SU-DHL-6 (cell line): Measurements from ENCODE around the gene ATP2A2.

Source experiments
- H2AFZ ChIP-seq: fragments of 200-600 bp; sonication (generic); 2 replicates; pipeline ENCODE4 v1.6.1; 2014; ENCODE audit warnings: low read depth, mild to moderate bottlenecking, moderate library complexity, mixed read lengths, antibody characterized with exemption, low read length; ENCODE audit not compliant: severe bottlenecking
- H3F3A ChIP-seq: fragments of 200-600 bp; shearing (Covaris generic); 2 replicates; pipeline ENCODE4 v1.6.0; 2016; ENCODE audit warnings: antibody characterized with exemption, mild to moderate bottlenecking; ENCODE audit not compliant: insufficient read depth
- H3K27ac ChIP-seq: fragments of 200-600 bp; sonication (generic); 2 replicates; pipeline ENCODE4 v1.5.1; 2016; ENCODE audit warnings: low read depth, mild to moderate bottlenecking, low read length, moderate library complexity, mixed read lengths
- H3K27me3 ChIP-seq: fragments of 200-600 bp; sonication (generic), shearing (Covaris generic); 2 replicates; pipeline ENCODE4 v1.6.0; 2014; ENCODE audit warnings: mild to moderate bottlenecking, low read length
- H3K36me3 ChIP-seq: fragments of 200-600 bp; sonication (generic); 2 replicates; pipeline ENCODE4 v1.6.1; 2014; ENCODE audit warnings: mild to moderate bottlenecking, low read length, mixed read lengths
- H3K4me2 ChIP-seq: fragments of 300-600, 200-600 bp; shearing (Covaris generic), sonication (generic); 2 replicates; pipeline ENCODE4 v1.6.0; 2014; ENCODE audit warnings: low read length, low read depth, mild to moderate bottlenecking; ENCODE audit not compliant: poor library complexity, severe bottlenecking
- H3K4me3 ChIP-seq: fragments of 200-600 bp; sonication (generic); 2 replicates; pipeline ENCODE4 v1.5.1; 2014; ENCODE audit warnings: antibody characterized with exemption, low read length, mild to moderate bottlenecking, mixed read lengths; ENCODE audit not compliant: insufficient read depth, poor library complexity, severe bottlenecking
- H3K79me2 ChIP-seq: fragments of 200-600 bp; sonication (generic); 2 replicates; pipeline ENCODE4 v1.6.1; 2014; ENCODE audit warnings: mild to moderate bottlenecking, low read length, moderate library complexity; ENCODE audit not compliant: insufficient read depth
- H3K9ac ChIP-seq: fragments of 200-600 bp; sonication (generic); 2 replicates; pipeline ENCODE4 v1.7.0; 2014; ENCODE audit warnings: mild to moderate bottlenecking, low read length
- H3K9me2 ChIP-seq: fragments of 200-600 bp; sonication (generic); replicated peaks from 2 replicates; pipeline ENCODE4 v1.6.1; 2014; ENCODE audit warnings: low read length; ENCODE audit not compliant: insufficient read depth
- H3K9me3 ChIP-seq: fragments of 200-600 bp; sonication (generic); 2 replicates; pipeline ENCODE4 v1.6.1; 2014; ENCODE audit warnings: low read length, mixed read lengths; ENCODE audit not compliant: insufficient read depth
- H4K20me1 ChIP-seq: fragments of 200-600 bp; sonication (generic); 2 replicates; pipeline ENCODE4 v1.6.1; 2014; ENCODE audit warnings: low read depth, mild to moderate bottlenecking, antibody characterized with exemption, low read length, moderate library complexity, mixed read lengths
- CTCF ChIP-seq: fragments of 200-600 bp; sonication (generic); IDR thresholded peaks from one replicate; pipeline ENCODE4 v1.5.1; 2017; ENCODE audit warnings: antibody characterized with exemption, mild to moderate bottlenecking, low read length, moderate library complexity; ENCODE audit not compliant: insufficient read depth, poor library complexity, severe bottlenecking
- EZH2phosphoT487 ChIP-seq: fragments of 200-600 bp; sonication (generic), shearing (Covaris generic); conservative IDR thresholded peaks from 2 replicates; pipeline ENCODE4 v1.6.1; 2018; ENCODE audit warnings: mild to moderate bottlenecking, antibody characterized with exemption, low read length, moderate library complexity, mixed read lengths

Gene ATP2A2

GRCh38 chr12:110279566-110280375 is 1.3 kb upstream of the ATP2A2 start:
- Histone ChIP-seq H3K4me3 (peak overlapping the region; percentile 62), H2AFZ (peak overlapping the region; percentile 80)
- TF ChIP-seq EZH2phosphoT487 (no peak), CTCF (no peak)

GRCh38 chr12:110280392-110280778 is 662 bp upstream of the ATP2A2 start:
- TF ChIP-seq EZH2phosphoT487 (no peak), CTCF (no peak)
- H3F3A ChIP-seq: peaks cover 13% of the 10 kb centered on the region
- H4K20me1 ChIP-seq: peaks cover 33% of the 10 kb centered on the region
- H3K27ac ChIP-seq: peak overlapping the region; percentile 43
- no peaks in the 10 kb centered on the region for H3K9me3 ChIP-seq
- H3K4me2 ChIP-seq: peak overlapping the region; percentile 76
- peak overlapping the region; percentile 80 for H2AFZ ChIP-seq
- no peaks in the 10 kb centered on the region for H3K9me2 ChIP-seq
- H3K9ac ChIP-seq: peak overlapping the region; percentile 84
- peaks cover 39% of the 10 kb centered on the region for H3K79me2 ChIP-seq
- peak overlapping the region; percentile 62 for H3K4me3 ChIP-seq
- no peaks in the 10 kb centered on the region for H3K27me3 ChIP-seq
- peaks cover 28% of the 10 kb centered on the region for H3K36me3 ChIP-seq

More at GRCh38 chr12:110279566-110280375, 1.3 kb upstream of the ATP2A2 start:
- H3K9ac ChIP-seq: peak overlapping the region; percentile 84
- H4K20me1 ChIP-seq: peaks cover 27% of the 10 kb centered on the region
- H3K9me3 ChIP-seq: no peaks in the 10 kb centered on the region
- peaks cover 23% of the 10 kb centered on the region for H3K36me3 ChIP-seq
- H3K4me2 ChIP-seq: peak overlapping the region; percentile 76
- no peak overlapping the region for H3K27ac ChIP-seq
- H3K79me2 ChIP-seq: peaks cover 33% of the 10 kb centered on the region
- no peaks in the 10 kb centered on the region for H3K27me3 ChIP-seq
- H3K9me2 ChIP-seq: no peaks in the 10 kb centered on the region
- H3F3A ChIP-seq: peaks cover 9% of the 10 kb centered on the region

- Histone ChIP-seq H4K20me1 (peaks cover 43% of the 10 kb centered on the region), H2AFZ (no peak overlapping the region)
Observed at GRCh38 chr12:110281549-110282299, 677 bp downstream of the ATP2A2 start.

More at GRCh38 chr12:110281549-110282299, 677 bp downstream of the ATP2A2 start:
- Histone ChIP-seq H3K4me2 (peak overlapping the region; percentile 95), H3K27ac (peak overlapping the region; percentile 74), H3K4me3 (peak overlapping the region; percentile 78), H3K9me2 (no peaks in the 10 kb centered on the region), H3K36me3 (peaks cover 38% of the 10 kb centered on the region), H3K27me3 (no peaks in the 10 kb centered on the region), H3K79me2 (peaks cover 52% of the 10 kb centered on the region), H3F3A (peaks cover 14% of the 10 kb centered on the region), H3K9ac (peak overlapping the region; percentile 88), H3K9me3 (no peaks in the 10 kb centered on the region)
- TF ChIP-seq EZH2phosphoT487 (no peak), CTCF (no peak)
